Limb (tissue), 2 donors: ENCODE measurements around the gene B4GALT5.
"Not testable (repeated sequence)": the region's sequence is repeated elsewhere in the genome, so short reads cannot be mapped to it uniquely, and the experiment has no call there.

ENCODE experiments used
- DNase-seq, 2 donors: peaks; one replicate each; pipeline ENCODE4 v3.0.0-alpha.2; 2016; ENCODE audit errors: extremely low spot score in 2 of 2

Gene B4GALT5

DNA sequence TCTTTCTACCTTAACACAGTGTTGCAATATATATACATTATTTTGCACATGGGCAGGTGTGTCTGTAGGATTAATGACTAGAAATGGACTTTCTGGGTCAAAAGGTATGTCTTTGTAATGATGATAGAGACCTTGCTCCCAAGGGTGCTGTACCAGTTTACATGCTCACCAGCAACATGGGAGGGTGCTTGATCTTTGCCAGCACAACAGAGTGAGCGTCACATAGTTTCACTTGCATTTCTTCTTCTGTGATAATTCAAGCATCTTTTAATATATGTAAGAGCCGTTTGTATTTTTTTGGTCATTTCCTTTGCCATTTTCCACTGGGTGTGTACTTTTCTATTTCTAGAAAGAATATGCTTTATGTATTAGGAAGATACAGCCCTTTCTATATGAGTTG lies 23.6 kb upstream of the B4GALT5 start:
- DNase-seq, result no peak

- DNase-seq, result no peak
Observed at GRCh38 chr20:49729780-49730179, 16.1 kb upstream of the B4GALT5 start.

DNA sequence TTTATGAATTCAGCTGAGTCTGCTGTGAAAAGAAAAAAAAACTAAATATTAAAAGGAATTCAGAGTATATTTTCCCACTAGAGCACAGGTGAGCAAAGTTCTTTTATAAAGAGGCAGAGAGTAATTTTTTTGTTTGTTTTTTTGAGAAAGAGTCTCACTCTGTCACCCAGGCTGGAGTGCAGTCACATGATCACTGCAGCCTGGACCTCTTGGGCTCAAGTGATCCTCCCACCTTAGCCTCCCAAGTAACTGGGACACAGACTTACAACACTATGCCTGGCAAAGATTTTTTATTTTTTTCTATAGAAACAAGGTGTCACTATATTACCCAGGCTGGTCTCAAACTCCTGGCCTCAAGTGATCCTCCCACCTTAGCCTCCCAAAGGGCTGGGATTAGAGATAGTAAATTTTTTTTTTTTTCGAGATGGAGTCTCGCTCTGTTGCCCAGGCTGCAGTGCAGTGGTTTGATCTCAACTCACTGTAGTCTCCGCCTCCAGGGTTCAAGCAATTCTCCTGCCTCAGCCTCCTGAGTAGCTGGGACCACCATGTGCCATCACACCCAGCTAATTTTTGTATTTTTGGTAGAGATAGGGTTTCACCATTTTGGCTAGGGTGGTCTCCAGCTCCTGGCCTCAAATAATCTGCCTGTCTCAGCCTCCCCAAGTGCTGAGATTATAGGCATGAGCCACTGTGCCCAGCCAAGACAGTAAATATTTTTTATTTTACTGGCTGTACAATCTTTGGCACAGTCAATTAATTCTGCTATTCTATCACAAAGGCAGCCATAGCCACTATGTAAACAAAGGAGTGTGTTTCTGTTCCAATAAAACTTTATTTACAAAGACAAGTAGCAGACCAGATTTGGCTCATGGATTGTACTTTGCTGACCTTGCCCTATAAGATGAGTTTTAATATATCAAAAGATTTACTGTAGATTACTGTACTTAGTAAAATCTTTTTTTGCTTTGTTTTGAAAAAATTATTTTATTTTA lies 14.5 kb upstream of the B4GALT5 start:
- DNase-seq, result no peak

- DNase-seq, result no peak
Observed at GRCh38 chr20:49727478-49727877, 13.8 kb upstream of the B4GALT5 start.

GRCh38 chr20:49725694-49726093 lies 12.0 kb upstream of the B4GALT5 start:
- no peak for DNase-seq

DNA sequence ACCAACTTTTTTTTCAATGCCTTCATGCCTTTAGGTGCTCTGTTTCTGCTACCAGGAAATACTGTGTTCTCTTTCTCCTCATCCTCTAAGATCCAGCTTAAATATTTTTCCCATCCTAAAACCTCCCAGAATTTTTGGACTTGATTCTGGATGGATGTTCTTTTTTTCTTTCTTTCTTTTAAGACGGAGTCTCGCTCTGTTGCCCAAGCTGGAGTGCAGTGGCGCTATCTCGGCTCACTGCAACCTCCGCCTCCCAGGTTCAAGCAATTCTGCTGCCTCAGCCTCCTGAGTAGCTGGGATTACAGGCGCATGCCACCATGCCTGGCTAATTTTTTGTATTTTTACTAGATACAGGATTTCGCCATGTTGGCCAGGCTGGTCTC lies 11.5 kb upstream of the B4GALT5 start:
- DNase-seq, result not testable (repeated sequence)

GRCh38 chr20:49724408-49725223 lies 10.9 kb upstream of the B4GALT5 start:
- DNase-seq, result peak in 1 of 2 donors; percentile 42

- not testable (repeated sequence) for DNase-seq
Observed at GRCh38 chr20:49723758-49724157, 10.1 kb upstream of the B4GALT5 start.

DNA sequence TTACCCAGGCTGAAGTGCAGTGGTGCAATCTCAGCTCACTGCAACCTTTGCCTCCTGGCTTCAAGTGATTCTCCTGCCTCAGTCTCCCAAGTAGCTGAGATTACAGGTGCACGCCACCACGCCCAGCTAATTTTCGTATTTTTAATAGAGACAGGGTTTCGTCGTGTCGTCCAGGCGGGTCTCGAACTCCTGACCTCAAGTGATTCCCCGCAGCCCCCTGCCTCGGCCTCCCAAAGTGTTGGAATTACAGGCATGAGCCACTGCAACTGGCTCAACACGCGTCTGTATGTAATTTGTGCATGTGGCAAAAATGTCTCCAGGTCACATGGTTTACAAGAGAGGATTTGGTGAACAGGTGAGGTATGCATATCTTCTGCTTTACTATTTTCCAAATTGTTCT lies 7.6 kb upstream of the B4GALT5 start:
- DNase-seq, result not testable (repeated sequence)

GRCh38 chr20:49715466-49715865 lies 1.8 kb upstream of the B4GALT5 start:
- no peak for DNase-seq

GRCh38 chr20:49712996-49713752 lies 504 bp downstream of the B4GALT5 start:
- DNase-seq, result peak in 1 of 2 donors; percentile 72

DNA sequence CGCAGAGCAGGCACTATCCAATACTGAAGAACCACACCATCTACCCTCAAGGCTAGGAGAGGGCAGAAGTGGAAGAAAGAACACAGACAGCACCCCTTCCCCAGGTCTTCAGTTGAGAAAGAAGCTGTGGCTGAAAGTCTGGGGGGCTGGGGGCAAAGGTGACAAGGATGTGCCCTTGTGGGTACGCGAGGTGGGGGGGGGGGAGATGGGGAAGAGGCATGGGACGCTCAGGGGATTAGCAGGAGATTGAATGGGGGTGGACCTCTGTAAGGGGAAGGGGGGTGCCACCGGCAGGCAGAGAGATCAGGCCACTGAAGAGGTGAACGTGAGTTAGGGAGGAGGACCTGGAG lies 1.1 kb downstream of the B4GALT5 start:
- no peak for DNase-seq

DNA sequence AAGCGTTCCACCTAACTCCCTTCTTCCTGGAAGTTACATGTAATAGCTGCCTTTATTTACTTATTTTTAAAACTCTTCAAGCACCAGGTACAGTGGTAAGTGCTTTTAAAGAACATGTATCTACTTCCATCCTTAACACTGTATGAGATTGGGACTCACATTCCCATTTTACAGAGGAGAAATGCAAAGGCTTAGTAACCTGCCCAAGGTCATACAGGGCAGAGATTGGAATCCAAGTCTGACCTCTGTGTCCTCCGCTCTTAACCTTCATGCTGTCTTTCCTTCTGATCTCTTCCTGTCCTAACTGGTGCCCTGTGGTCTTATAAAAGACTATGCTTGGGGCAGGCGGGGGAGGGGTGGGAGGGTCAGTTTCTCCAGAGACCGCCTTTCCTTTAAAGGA lies 1.6 kb downstream of the B4GALT5 start:
- DNase-seq, result no peak

- no peak for DNase-seq
Observed at GRCh38 chr20:49711667-49711987, 2.1 kb downstream of the B4GALT5 start.

- DNase-seq, result no peak
Observed at GRCh38 chr20:49710971-49711666, 2.6 kb downstream of the B4GALT5 start.

DNA sequence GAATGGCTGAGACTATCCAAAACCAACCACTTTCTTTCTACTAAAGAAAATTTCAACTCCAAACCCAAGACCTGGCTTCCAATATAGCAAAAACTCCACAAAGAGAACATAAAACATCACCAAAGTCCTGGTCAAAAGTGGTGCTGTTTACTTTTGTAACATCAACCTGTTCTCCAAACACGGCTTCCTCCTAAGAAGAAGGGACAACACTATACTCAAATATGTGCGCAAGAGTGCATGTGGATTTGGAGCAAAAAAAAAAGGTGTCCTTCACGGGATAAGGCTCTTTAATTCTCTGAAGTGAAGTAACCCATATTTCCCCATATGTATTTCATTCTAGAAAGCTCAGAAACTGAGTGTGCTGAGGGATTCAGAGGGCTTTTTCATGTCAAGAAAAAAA lies 6.6 kb downstream of the B4GALT5 start:
- no peak for DNase-seq

DNA sequence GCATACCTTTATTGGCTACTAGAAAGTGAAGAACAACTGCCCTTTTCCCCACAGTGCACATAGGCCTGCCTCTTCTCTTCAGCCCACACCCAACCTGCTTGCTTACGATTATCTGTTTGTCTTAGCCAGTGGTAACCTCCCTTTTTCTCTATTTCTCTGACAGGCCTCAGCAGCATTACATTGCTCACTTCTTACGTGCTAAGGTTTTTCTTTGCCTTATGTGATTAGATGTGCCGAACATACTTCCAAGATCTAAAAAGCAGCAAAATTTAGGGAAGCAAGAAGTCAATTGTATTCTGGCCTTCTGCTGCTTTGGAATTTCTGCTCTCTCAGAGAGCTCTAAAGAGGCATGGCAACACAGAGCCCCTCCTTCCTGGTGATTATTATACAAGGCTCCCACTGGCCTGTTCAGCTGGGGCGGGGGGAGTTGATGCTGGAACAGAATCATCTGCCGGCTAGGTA lies 7.0 kb downstream of the B4GALT5 start:
- DNase-seq, result no peak

- DNase-seq, result not testable (repeated sequence)
Observed at GRCh38 chr20:49705893-49706292, 7.8 kb downstream of the B4GALT5 start.

DNA sequence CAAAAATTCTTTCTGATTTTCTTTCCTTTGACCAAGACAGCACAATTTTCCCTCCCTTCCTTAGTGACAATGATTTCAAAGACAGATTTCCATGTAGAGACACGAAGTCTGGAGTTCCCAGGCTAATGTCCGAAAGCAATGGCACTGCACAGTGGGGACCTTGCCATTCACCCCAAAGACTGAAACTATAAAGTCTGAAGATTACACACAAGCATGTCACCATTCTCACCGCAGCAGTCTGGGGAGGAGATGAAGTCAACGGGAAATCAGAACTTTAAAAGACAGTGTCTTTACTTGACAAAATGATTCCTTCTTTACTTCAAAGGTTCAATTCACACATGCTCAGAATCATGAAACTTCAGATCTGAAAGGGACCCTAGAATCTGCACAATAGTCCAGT lies 8.3 kb downstream of the B4GALT5 start:
- DNase-seq, result no peak

GRCh38 chr20:49704932-49705336 lies 8.7 kb downstream of the B4GALT5 start:
- DNase-seq, result no peak

DNA sequence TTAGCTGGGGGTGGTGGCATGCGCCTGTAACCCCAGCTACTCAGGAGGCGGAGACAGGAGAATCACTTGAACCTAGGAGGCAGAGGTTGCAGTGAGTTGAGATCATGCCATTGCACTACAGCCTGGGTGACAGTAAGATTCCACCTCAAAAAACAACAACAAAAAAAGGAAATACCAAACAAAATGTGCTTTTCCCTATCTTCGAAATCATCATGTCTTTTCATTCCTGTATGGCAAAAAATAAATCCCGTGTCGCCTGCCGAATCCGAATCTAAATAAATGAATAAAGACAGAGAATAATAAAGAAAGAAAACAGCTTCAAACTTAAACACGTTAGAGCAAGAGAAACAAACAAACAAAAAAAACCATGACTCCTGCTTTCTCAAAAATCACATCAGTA lies 11.8 kb downstream of the B4GALT5 start:
- no peak for DNase-seq
